GM21360 (cell line): ENCODE results near the gene TCTA.
"Not testable (repeated sequence)": the region's sequence is repeated elsewhere in the genome, so short reads cannot be mapped to it uniquely, and the experiment has no call there.

Experiments
- ATAC-seq: cut with Tn5 transposase; IDR thresholded peaks from one replicate; pipeline ENCODE4 v1.9.1; 2021; ENCODE audit warnings: mild to moderate bottlenecking, moderate library complexity; ENCODE audit not compliant: unreplicated experiment

The TCTA gene, protein sequence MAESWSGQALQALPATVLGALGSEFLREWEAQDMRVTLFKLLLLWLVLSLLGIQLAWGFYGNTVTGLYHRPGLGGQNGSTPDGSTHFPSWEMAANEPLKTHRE

DNA sequence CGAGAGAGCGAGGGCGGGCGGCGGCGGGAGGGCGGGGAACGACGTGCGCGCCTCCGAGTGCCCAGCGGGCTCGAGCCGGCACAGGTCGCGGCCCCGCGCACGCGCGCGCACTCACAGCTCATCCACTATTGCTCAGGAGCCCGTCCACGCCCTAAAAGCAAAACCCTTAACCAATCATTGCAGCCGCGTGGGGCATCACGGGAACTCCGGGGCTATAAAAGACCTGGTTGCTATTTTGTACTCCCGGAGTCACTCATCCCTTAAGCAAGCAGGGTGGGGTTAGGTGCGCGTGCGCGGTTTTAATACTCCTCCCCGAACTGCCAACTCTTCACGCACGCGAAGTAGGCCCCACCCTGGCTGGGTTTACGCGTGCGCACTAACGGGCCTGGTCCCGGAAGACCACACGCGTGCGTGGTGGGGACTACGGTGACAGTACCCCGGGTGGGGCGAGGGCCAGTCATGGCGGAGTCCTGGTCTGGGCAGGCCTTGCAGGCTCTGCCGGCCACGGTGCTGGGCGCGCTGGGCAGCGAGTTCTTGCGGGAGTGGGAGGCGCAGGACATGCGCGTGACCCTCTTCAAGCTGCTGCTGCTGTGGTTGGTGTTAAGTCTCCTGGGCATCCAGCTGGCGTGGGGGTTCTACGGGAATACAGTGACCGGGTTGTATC, at the start of gene TCTA, which contains the start of gene RHOA:
Gene TCTA, plus strand, starts transcription at position 456 of the 664 bp plus-strand sequence. Its CDS starts 4 bp downstream, at position 460.
Gene RHOA, minus strand, starts transcription at position 9 of the 664 bp plus-strand sequence. CDS start 36,387 bp downstream, outside the sequence.
- peak; percentile 79 for ATAC-seq

DNA sequence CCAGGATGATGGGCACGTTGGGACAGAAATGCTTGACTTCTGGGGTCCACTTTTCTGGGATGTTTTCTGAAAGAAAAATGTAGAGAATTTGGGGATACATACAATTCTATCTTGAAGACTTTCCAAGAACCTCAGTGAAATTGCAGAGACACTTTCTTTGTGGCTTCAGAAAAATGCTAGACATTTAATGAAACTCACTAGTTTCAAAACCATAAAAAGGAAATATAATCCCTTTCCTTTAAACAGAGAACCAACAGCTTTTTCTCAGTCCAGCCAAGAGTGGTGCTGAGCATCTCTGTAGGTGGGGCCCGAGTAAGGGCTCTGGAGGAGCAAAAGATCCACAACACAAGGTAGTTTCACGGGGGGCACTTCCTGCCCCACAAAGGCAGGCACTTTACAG, 49.7 kb upstream of the TCTA start:
- no peak for ATAC-seq

DNA sequence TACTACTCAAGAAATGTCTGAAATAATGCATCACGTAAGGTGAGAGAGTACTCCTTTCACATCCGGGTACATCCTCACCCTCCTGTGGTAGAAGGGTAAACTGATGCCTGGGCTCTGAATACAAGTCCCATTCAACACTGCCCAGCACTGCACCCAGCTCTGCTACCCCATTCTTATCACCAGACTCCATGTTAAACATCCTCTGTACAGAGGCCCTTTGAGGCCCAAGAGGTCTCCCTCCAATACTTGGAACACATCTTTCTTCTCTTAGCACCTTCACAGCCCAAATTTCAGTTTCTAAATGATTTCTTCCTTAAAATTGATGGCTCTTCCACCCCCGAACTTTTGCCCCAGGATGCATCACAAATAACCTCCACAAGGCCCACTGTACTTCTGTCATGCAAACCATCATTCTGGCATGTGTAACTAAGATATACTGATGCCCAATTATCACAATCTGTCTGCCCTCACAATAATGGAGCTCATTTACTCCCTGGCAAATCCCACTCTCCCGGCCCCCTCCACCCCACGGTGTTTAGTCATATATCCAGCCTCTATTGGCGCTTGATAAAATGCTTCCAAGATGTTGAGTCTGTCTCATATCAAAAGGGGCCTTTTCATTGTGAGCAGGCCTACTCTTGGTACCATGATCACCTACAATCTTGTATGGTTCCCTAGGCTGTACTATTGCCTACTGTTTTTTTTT, 41.5 kb upstream of the TCTA start:
- no peak for ATAC-seq

DNA sequence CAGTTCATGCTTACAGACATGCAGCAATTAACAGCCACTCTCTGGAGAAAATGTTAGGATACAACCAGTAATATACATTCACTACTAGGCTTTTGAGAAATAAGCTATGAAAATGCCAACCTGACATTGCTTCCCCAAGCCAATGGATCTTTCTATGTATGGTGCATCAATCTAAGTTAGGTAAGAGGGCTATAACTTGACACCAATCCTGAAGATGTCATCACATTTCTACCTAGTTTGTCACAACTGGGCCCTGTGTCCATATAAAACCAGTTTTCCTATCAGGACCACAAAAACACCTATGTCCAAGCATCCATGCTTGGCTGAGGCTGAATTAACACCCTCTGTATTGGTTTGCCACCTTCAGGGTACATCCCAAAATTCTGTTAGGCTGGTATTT, 40.3 kb upstream of the TCTA start:
- ATAC-seq: no peak

DNA sequence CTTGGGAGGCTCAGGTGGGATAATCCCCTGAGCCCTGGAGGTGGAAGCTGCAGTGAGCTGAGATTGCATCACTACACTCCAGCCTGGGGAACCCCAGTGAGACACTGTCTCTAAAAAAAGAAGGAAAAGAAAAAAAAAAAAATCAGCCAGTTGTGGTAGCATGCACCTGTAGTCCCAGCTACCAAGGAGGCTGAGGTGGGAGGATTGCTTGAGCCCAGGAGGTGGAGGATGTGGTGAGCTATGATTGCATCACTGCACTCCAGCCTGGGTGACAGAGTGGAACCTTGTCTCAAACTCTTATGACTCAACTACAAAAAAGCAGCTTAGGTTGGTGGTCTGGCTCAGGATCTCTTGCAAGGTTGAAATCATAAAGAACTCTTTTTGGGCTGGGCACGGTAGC, 34.7 kb upstream of the TCTA start:
- no peak for ATAC-seq

DNA sequence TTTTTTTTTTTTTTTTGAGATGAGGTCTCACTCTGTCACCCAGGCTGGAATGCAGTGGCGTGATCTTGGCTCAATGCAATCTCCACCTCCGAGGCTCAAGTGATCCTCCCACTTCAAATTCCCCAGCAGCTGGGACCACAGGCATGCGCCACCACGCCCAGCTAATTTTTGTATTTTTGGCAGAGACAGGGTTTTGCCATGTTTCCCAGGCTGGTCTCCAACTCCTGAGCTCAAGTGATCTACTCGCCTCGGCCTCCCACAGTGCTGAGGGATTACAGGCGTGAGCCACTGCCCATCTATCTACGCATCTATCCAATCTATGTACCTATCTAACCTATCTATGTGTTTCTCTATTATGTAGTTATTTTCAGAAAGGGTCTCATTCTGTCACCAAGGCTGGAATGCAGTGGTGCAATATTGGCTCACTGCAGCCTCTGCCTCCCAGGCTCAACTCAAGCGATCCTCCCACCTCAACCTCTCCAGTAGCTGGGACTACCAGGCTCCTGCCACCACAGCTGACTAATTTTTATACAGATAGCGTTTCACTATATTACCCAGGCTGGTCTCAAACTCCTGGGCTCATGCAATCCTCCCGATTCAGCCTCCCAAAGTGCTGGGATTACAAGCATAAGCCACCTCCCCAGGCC, 33.9 kb upstream of the TCTA start:
- ATAC-seq: no peak

DNA sequence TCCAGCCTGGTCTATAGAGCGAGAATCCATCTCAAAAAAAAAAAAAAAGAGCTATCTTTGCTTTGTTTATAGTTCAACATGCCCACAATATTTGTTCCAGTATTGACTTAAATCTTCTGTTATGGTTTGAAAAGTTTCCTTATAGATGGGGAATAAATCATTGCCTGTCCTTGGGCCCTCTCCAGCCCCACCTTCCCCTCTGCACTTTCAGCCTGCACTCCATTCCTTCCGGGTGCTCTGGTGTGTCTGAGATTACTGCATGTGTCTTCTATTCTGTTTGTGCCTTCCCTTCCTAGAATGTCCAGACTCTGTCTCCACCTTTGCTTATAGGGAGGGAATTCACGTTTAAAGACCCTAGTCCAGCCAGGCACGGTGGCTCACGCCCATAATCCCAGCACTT, 28.8 kb upstream of the TCTA start:
- no peak for ATAC-seq

DNA sequence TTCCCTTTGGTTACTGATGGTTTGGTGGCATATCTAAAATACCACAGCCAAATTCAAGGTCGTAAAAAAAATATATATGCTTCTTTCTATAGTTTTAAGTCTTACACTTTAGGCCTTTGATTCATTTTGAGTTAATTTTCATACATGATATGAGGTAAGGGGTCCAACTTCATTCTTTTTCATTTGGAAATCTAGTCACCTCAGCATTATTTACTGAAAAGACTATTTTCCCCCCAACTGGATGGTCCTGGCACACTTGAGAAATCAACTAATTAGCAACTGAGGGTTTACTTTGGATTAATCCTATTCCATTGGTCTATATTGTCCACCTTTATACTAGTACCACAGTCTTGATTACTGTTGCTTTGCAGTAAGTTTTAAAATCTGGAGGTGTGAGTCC, 26.6 kb upstream of the TCTA start:
- ATAC-seq: no peak

DNA sequence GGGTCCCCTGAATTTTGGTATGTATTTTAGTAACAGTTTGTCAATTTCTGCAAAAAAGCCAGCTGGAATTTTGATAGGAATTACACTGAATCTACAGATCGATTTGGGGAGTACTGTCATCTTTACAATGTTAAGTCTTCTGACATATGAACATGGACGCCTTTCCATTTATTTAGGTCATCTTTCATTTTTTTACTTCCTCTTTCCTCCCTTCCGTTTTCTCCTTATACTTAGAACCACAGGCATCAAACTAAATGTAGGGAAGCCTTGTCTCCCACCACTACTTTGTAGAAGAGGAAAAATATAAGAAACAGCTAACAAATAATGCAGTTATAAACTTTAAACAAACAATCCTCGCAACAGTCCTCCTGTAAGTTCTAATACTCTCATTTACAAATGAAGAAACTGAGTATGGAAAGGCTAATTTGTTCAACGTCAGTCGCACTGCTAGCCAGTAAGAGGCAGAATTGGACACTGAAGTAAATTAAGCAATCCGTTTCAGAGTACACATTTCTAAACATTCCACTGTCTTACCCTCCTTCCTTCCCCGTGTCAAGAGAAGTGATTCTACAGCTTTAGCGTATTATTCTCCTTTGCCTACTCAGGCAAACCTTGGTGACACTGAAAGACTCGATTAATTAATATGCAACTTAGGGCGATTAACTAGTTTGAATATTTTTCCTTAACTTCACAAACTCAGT, 26.0 kb upstream of the TCTA start:
- ATAC-seq: no peak

DNA sequence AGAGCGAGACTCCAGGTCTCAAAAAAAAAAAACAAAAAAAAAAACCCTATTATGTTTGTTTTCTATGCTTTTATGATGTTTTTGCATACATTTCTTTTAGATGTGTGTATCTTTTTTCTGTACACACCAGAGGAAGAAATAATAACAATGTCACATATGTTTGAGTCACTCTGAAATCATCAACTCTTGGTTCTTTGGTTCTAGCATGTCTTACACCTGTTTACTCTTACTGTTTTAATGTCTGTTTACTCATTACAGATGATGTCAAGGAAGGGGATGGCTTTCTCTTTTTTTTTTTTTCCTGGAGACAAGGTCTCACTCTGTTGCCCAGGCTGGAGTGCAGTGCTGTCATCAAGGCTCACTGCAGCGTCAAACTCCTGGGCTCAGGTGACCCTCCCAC, 24.5 kb upstream of the TCTA start:
- ATAC-seq: no peak

DNA sequence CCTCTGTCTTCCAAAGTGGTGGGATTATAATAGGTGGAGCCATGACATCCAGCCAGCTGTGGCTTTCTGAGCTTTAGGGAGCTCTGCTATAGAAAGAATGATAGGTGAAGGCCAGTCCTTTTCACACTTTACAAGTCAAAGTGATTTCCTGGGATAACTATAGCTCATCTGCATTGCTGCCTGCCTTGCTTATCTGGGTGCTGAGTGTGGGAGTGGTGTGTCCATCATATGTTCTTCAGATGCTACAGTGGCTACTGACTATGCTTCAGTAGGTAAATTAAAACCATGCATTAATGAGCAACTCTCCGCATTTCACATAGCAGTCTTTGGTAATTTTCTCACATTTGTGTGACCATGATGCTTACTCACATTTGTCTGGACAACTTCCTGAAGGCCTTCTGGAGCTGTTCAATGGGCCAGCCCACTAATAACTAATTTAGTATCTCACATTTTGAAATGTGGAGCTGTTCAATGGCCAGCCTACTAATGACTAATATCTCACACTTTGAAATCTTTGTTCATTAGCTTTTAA, 23.9 kb upstream of the TCTA start:
- no peak for ATAC-seq

DNA sequence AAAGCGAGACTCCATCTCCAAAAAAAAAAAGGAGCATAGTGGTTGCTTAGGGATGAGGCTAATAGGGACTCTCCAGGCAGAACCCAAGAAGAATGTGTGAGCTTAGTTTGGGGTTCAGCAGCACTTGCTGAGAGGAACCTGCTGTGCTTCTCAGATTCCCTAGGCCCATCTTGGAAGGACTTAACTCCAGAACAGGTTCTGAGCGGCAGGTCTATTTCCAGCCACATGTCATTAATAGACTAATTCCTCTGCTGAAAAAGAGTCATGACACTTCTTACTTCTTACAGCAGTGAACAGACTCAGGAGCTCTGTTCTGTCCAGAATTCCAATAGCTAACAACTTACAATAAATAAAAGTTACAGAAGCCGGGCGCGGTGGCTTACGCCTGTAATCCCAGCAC, 22.9 kb upstream of the TCTA start:
- ATAC-seq: no peak

DNA sequence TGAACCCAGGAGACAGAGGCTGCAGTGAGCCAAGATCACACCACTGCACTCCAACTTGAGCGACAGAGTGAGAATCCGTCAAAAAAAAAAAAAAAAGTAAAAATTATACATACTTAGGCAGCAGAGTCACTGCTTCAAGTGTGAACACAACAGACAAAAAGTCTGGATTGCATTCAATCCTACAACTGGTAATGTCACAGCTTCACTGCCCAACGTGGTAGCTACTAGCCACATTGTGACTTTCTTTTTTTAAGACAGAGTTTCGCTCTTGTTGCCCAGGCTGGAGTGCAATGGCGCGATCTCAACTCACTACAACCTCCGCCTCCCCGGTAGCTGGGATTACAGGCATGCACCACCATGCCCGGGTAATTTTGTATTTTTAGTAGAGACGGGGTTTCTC, 20.9 kb upstream of the TCTA start:
- not testable (repeated sequence) for ATAC-seq

DNA sequence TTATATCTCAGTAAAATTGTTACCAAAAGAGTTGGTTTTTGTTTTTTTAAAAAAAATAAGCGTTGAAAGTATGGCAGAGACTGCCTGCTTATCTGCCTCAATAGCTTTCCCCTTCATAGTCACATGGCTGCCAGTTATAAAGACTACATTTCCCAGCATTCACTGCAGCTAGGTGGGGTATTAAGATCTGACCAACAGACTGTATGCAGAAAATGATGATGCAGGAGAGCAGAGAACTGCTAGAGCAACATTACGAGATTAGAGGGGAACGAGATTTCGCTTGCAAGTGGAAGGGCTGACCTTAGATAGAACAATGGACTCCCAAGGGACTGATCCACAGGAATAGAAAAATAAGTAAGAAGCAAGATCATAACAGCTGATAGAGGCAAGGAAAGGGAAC, 14.8 kb upstream of the TCTA start:
- no peak for ATAC-seq

DNA sequence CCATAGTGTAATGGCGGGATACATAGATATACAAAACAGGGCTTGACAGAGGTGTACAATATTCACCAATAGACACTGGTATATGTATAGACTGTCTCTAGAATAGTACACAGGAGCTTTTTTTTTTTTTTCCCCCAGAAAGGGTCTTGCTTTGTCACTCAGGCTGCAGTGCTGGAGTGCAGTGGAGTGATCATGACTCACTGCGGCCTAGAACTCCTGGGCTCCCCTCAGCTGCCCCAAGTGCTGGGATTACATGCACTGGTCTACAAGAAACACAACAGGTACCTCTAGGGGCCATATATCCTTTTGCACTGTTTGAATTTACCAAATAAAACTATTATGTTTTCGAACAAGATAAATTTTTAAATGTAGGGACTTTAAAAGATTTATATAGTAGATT, 12.8 kb upstream of the TCTA start:
- ATAC-seq: no peak

DNA sequence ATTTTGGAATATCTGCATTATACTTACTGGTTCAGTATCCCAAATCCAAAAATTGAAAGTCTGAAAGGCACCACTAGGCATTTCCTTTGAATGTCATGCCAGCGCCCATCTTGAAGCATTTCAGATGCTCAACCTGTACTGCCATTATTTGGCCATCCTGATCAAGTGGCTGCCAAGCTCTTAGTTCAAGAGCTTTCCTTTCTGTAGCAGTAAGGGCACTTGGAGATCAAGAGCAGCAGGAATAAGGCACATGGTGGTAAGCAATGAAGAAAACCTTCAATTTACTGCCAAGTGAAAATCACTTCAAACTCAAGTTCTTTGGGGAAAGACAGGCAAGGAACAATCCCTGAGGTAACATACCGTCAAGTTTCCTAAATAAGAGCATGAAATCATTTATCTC, 10.5 kb upstream of the TCTA start:
- no peak for ATAC-seq

DNA sequence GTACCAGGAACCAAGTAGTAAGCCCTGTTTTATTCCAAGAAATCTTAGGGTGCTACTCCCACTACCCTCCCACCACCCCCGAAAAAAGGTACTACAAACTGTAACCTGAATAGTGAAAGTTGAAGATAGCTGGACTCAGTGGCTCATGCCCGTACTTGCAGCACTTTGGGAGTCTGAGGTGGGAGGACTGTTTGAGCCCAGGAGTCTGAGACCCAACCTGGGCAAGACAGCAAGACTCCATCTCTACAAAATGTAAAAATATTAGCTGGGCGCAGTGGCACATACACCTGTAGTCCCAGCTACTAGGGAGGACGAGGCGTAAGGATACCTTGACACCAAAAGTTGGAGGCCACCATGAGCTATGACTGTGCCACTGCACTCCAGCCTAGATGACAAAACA, 8.3 kb upstream of the TCTA start:
- ATAC-seq: no peak

DNA sequence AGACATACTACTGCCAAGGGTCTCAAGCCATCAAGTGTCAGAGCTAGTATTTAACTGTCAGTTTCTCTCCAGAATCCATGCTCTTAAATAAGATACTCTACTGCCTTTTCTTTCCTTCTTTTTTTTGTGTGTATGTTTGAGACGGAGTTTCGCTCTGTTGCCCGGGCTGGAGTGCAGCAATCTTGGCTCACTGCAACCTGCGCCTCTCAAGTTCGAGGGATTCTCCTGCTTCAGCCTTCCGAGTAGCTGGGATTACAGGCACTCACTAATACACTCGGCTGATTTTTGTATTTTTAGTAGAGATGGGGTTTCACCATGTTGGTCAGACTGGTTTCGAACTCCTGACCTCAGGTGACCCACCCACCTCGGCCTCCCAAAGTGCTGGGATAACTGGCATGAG, 6.7 kb upstream of the TCTA start:
- not testable (repeated sequence) for ATAC-seq

DNA sequence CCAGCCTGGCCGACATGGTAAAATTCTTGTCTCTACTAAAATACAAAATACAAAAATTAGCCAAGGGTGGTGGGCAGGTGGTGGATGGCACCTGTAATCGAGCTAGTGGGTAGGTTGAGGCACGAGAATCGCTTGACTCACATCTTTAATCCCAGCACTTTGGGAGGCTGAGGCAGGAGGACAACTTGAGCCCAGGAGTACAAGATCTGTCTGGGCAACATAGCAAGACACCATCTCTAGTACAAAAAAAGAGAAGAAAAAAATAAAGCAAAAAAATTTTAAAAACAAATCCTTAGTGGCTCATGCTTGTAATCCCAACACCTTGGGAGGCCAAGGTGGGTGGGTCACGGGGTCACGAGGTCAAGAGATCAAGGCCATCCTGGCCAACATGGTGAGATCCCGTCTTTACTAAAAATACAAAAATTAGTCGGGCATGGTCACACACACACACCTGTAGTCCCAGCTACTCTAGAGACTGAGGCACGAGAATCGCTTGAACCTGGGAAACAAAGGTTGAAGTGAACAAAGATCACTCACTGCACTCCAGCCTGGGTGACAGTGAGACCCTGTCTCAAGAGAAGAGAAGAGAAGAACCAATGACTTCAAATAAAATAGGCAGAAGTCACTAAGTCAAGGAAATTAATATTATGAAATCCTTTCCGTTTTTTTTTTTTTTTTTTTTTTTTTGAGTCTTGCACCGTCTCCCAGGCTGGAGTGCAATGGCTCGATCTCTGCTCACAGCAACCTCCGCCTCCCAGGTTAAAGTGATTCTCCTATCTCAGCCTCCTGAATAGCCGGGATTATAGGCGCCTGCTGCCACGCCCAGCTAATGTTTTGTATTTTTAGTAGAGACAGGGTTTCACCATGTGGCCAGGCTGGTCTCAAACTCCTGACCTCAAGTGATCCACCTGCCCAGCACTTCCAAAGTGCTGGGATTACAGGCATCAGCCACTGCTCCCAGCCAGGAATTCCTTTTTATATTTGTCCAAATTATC, 5.4 kb upstream of the TCTA start:
- ATAC-seq: no peak
